Testis (tissue), 2 donors: Measurements from ENCODE around the gene GOLGA6L10.
"Not testable (repeated sequence)": the region's sequence is repeated elsewhere in the genome, so short reads cannot be mapped to it uniquely, and the experiment has no call there.

ENCODE experiments used
- POLR2A ChIP-seq: fragments of 450-650 bp; IDR thresholded peaks from one replicate; pipeline ENCODE4 v1.6.1; 2017; ENCODE audit warnings: antibody characterized with exemption, mild to moderate bottlenecking, moderate library complexity
- TF ChIP-seq, protein P1 (sequence below), 3 experiments: fragments of 450-650 bp in 2 of 3; fragments of 200-600 bp in 1 of 3; sonication (generic) in 1 of 3; IDR thresholded peaks; one replicate each; pipeline ENCODE4 v1.5.1; 2016 to 2019; ENCODE audit warnings: antibody characterized with exemption in 3 of 3, mild to moderate bottlenecking in 2 of 3, moderate library complexity in 1 of 3

DNA sequence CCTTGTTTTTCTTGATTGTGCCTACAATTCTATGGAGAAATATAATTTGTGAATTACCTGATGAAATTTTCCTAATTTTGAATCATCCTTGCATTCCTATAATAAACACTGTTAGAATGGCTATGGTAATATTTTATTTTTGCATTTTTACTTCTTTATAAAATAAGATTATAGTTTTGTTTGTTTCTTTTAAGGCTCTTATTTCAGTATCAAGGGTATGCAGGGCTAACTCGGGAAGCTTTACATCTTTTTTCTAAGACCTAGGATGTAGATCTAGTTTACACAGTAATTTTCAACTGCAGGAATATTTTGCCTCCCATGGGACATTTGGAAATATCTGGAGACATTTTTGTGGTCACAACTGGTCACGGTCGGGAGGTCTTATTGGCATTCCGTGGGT lies 46.5 kb upstream of the GOLGA6L10 start:
- TF ChIP-seq, protein P1, sequence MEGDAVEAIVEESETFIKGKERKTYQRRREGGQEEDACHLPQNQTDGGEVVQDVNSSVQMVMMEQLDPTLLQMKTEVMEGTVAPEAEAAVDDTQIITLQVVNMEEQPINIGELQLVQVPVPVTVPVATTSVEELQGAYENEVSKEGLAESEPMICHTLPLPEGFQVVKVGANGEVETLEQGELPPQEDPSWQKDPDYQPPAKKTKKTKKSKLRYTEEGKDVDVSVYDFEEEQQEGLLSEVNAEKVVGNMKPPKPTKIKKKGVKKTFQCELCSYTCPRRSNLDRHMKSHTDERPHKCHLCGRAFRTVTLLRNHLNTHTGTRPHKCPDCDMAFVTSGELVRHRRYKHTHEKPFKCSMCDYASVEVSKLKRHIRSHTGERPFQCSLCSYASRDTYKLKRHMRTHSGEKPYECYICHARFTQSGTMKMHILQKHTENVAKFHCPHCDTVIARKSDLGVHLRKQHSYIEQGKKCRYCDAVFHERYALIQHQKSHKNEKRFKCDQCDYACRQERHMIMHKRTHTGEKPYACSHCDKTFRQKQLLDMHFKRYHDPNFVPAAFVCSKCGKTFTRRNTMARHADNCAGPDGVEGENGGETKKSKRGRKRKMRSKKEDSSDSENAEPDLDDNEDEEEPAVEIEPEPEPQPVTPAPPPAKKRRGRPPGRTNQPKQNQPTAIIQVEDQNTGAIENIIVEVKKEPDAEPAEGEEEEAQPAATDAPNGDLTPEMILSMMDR (IDR thresholded peaks at IDR 0.05) = not testable (repeated sequence)
- not testable (repeated sequence) for TF ChIP-seq POLR2A
